ENCODE results near the gene VWA7. TPM values are rescaled to one million over a fixed set of nuclear protein-coding genes. Genes with fewer than 3 reads are reported as not detected.

VWA7 gene
- total and polyA plus RNA-seq, 4 donors, result 1.8 to 4.3 (median 3.4) TPM

- no peak for DNase-seq (ENCODE audit: low read depth in 4 of 6, low spot score in 6 of 6)
- Histone ChIP-seq H3K4me3 (ENCODE audit: low read depth, low read length) (peak overlapping the region; percentile 68), H3K27me3 (ENCODE audit: control insufficient read depth, insufficient read depth, low read length) (peaks cover 2% of the 10 kb centered on the region), H3K36me3 (ENCODE audit: control insufficient read depth, insufficient read depth, low read length) (peaks cover 6% of the 10 kb centered on the region), H3K4me1 (ENCODE audit: control insufficient read depth, insufficient read depth, low read length) (peaks cover 38% of the 10 kb centered on the region), H3K9me3 (ENCODE audit: control insufficient read depth, insufficient read depth, low read length) (no peaks in the 10 kb centered on the region), H3K27ac (ENCODE audit: low read depth, low read length) (peak overlapping the region; percentile 84)
- WGBS (ENCODE audit: insufficient coverage), result no CpG with 5 or more reads among the region's 2 CpGs
These were observed 42.8 kb downstream of the VWA7 start for GRCh38 chr6:31734247-31734820.

- DNase-seq (ENCODE audit: low read depth in 4 of 6, low spot score in 6 of 6), result no peak
- H3K36me3 ChIP-seq (ENCODE audit: control insufficient read depth, insufficient read depth, low read length), result peaks cover 9% of the 10 kb centered on the region
- 92% methylated on average over 4 of the region's 4 CpGs for WGBS (ENCODE audit: insufficient coverage)
- no peak overlapping the region for H3K4me3 ChIP-seq (ENCODE audit: low read depth, low read length)
- H3K27ac ChIP-seq (ENCODE audit: low read depth, low read length), result no peak overlapping the region
- H3K9me3 ChIP-seq (ENCODE audit: control insufficient read depth, insufficient read depth, low read length), result no peaks in the 10 kb centered on the region
- H3K27me3 ChIP-seq (ENCODE audit: control insufficient read depth, insufficient read depth, low read length), result peaks cover 2% of the 10 kb centered on the region
- peaks cover 41% of the 10 kb centered on the region for H3K4me1 ChIP-seq (ENCODE audit: control insufficient read depth, insufficient read depth, low read length)
These were observed 43.4 kb downstream of the VWA7 start for GRCh38 chr6:31733734-31734133.

- H3K4me3 ChIP-seq (ENCODE audit: low read depth, low read length), result no peak overlapping the region
- H3K4me1 ChIP-seq (ENCODE audit: control insufficient read depth, insufficient read depth, low read length), result peaks cover 47% of the 10 kb centered on the region
- peaks cover 2% of the 10 kb centered on the region for H3K27me3 ChIP-seq (ENCODE audit: control insufficient read depth, insufficient read depth, low read length)
- no peak overlapping the region for H3K27ac ChIP-seq (ENCODE audit: low read depth, low read length)
- DNase-seq (ENCODE audit: low read depth in 4 of 6, low spot score in 6 of 6), result no peak
- H3K9me3 ChIP-seq (ENCODE audit: control insufficient read depth, insufficient read depth, low read length), result no peaks in the 10 kb centered on the region
- WGBS (ENCODE audit: insufficient coverage), result no CpG with 5 or more reads among the region's 3 CpGs
- H3K36me3 ChIP-seq (ENCODE audit: control insufficient read depth, insufficient read depth, low read length), result peaks cover 25% of the 10 kb centered on the region
These were observed 45.1 kb downstream of the VWA7 start for GRCh38 chr6:31732029-31732428.

- Histone ChIP-seq H3K4me1 (ENCODE audit: control insufficient read depth, insufficient read depth, low read length) (peaks cover 43% of the 10 kb centered on the region), H3K27me3 (ENCODE audit: control insufficient read depth, insufficient read depth, low read length) (peaks cover 2% of the 10 kb centered on the region), H3K27ac (ENCODE audit: low read depth, low read length) (peak overlapping the region; percentile 99), H3K9me3 (ENCODE audit: control insufficient read depth, insufficient read depth, low read length) (no peaks in the 10 kb centered on the region), H3K4me3 (ENCODE audit: low read depth, low read length) (peak overlapping the region; percentile 99), H3K36me3 (ENCODE audit: control insufficient read depth, insufficient read depth, low read length) (peaks cover 37% of the 10 kb centered on the region)
- 93% methylated on average over 3 of the region's 11 CpGs for WGBS (ENCODE audit: insufficient coverage)
- no peak for DNase-seq (ENCODE audit: low read depth in 4 of 6, low spot score in 6 of 6)
These were observed 46.5 kb downstream of the VWA7 start for GRCh38 chr6:31730631-31731086.

GRCh38 chr6:31729979-31730630, 47.0 kb downstream of the VWA7 start:
- under 1% methylated on average over 37 of the region's 46 CpGs for WGBS (ENCODE audit: insufficient coverage)
- H3K27me3 ChIP-seq (ENCODE audit: control insufficient read depth, insufficient read depth, low read length), result no peaks in the 10 kb centered on the region
- peak overlapping the region; percentile 99 for H3K4me3 ChIP-seq (ENCODE audit: low read depth, low read length)
- H3K4me1 ChIP-seq (ENCODE audit: control insufficient read depth, insufficient read depth, low read length), result peaks cover 40% of the 10 kb centered on the region
- H3K36me3 ChIP-seq (ENCODE audit: control insufficient read depth, insufficient read depth, low read length), result peaks cover 42% of the 10 kb centered on the region
- peak in 5 of 6 donors; percentile 73 to 97 (median 83) for DNase-seq (ENCODE audit: low read depth in 4 of 6, low spot score in 6 of 6)
- H3K27ac ChIP-seq (ENCODE audit: low read depth, low read length), result peak overlapping the region; percentile 99
- no peaks in the 10 kb centered on the region for H3K9me3 ChIP-seq (ENCODE audit: control insufficient read depth, insufficient read depth, low read length)

- DNase-seq (ENCODE audit: low read depth in 4 of 6, low spot score in 6 of 6), result peak; percentile 78 to 97 (median 87)
- H3K9me3 ChIP-seq (ENCODE audit: control insufficient read depth, insufficient read depth, low read length), result no peaks in the 10 kb centered on the region
- H3K27ac ChIP-seq (ENCODE audit: low read depth, low read length), result peak overlapping the region; percentile 99
- peaks cover 47% of the 10 kb centered on the region for H3K36me3 ChIP-seq (ENCODE audit: control insufficient read depth, insufficient read depth, low read length)
- peaks cover 34% of the 10 kb centered on the region for H3K4me1 ChIP-seq (ENCODE audit: control insufficient read depth, insufficient read depth, low read length)
- WGBS (ENCODE audit: insufficient coverage), result 0% methylated on average over 26 of the region's 29 CpGs
- peak overlapping the region; percentile 99 for H3K4me3 ChIP-seq (ENCODE audit: low read depth, low read length)
- no peaks in the 10 kb centered on the region for H3K27me3 ChIP-seq (ENCODE audit: control insufficient read depth, insufficient read depth, low read length)
These were observed 47.6 kb downstream of the VWA7 start for GRCh38 chr6:31729515-31729978.

GRCh38 chr6:31728767-31729514, 48.2 kb downstream of the VWA7 start, which contains the start of gene DDAH2:
DDAH2 (minus strand) TSS chr6:31729299; CDS start chr6:31729161, 138 bp downstream.
- Histone ChIP-seq H3K4me3 (ENCODE audit: low read depth, low read length) (peak within 1 kb of the TSS; percentile 99), H3K27ac (ENCODE audit: low read depth, low read length) (peak within 1 kb of the TSS; percentile 99), H3K4me1 (ENCODE audit: control insufficient read depth, insufficient read depth, low read length) (peaks cover 28% of the 10 kb centered on the region), H3K27me3 (ENCODE audit: control insufficient read depth, insufficient read depth, low read length) (no peaks in the 10 kb centered on the region), H3K9me3 (ENCODE audit: control insufficient read depth, insufficient read depth, low read length) (no peaks in the 10 kb centered on the region), H3K36me3 (ENCODE audit: control insufficient read depth, insufficient read depth, low read length) (peaks cover 53% of the 10 kb centered on the region)
- 6% methylated on average over 30 of the region's 36 CpGs for WGBS (ENCODE audit: insufficient coverage)
- DNase-seq (ENCODE audit: low read depth in 4 of 6, low spot score in 6 of 6), result peak in 1 of 6 donors; percentile 24

- Histone ChIP-seq H3K9me3 (ENCODE audit: control insufficient read depth, insufficient read depth, low read length) (no peaks in the 10 kb centered on the region), H3K27me3 (ENCODE audit: control insufficient read depth, insufficient read depth, low read length) (no peaks in the 10 kb centered on the region), H3K36me3 (ENCODE audit: control insufficient read depth, insufficient read depth, low read length) (peaks cover 58% of the 10 kb centered on the region), H3K4me3 (ENCODE audit: low read depth, low read length) (peak overlapping the region; percentile 99), H3K4me1 (ENCODE audit: control insufficient read depth, insufficient read depth, low read length) (peaks cover 28% of the 10 kb centered on the region), H3K27ac (ENCODE audit: low read depth, low read length) (peak overlapping the region; percentile 99)
- 62% methylated on average over 34 of the region's 41 CpGs for WGBS (ENCODE audit: insufficient coverage)
- DNase-seq (ENCODE audit: low read depth in 4 of 6, low spot score in 6 of 6), result no peak
These were observed 49.1 kb downstream of the VWA7 start for GRCh38 chr6:31727717-31728671.
